Fibroblast of lung (primary cell): ENCODE measurements around the gene IRGQ.

Experiments
- CTCF ChIP-seq, 2 donors: IDR thresholded peaks in 1 of 2; conservative IDR thresholded peaks in 1 of 2; 1 replicate in 1 of 2; 2 replicates in 1 of 2; pipeline ENCODE4 v1.5.1; 2011 to 2012; ENCODE audit warnings: low read length in 2 of 2, control low read depth in 1 of 2, inconsistent platforms in 1 of 2, low read depth in 1 of 2, mild to moderate bottlenecking in 1 of 2
- EZH2 ChIP-seq: IDR thresholded peaks from 2 replicates; pipeline ENCODE4 v1.5.1; 2012; ENCODE audit warnings: low read length, control low read depth, mild to moderate bottlenecking; ENCODE audit errors: missing control alignments

- TF ChIP-seq CTCF (conservative IDR thresholded peaks at IDR 0.05 in 1 of 2, IDR thresholded peaks at IDR 0.05 in 1 of 2; ENCODE audit: low read depth in 1 of 2, low read length in 2 of 2), result no peak
- TF ChIP-seq EZH2, result no peak
Measured at GRCh38 chr19:43569657-43570056, 26.3 kb downstream of the IRGQ start.
